LNCAP (cell line): ENCODE results near the gene DOC2B.

ENCODE experiments used
- CTCF ChIP-seq: fragments of 450-650 bp; IDR thresholded peaks from 2 replicates; pipeline ENCODE4 v1.5.1; 2017; ENCODE audit warnings: mild to moderate bottlenecking

Gene DOC2B

GRCh38 chr17:156094-156621 is 25.3 kb downstream of the DOC2B start:
- TF ChIP-seq CTCF = no peak

- TF ChIP-seq CTCF = no peak
Measured at GRCh38 chr17:155576-155975, 25.9 kb downstream of the DOC2B start.

GRCh38 chr17:153851-154250 is 27.6 kb downstream of the DOC2B start:
- no peak for TF ChIP-seq CTCF

GRCh38 chr17:152860-153420 is 28.5 kb downstream of the DOC2B start:
- no peak for TF ChIP-seq CTCF

GRCh38 chr17:151886-152859 is 29.3 kb downstream of the DOC2B start:
- TF ChIP-seq CTCF = no peak

- no peak for TF ChIP-seq CTCF
Measured at GRCh38 chr17:151004-151403, 30.4 kb downstream of the DOC2B start.

- TF ChIP-seq CTCF = no peak
Measured at GRCh38 chr17:149897-150584, 31.4 kb downstream of the DOC2B start.
